NOMO-1 treated with DMSO at 0.1 percent for 48 hours (cell line): ENCODE results near the gene ZNF302.

ENCODE experiments used
- DNase-seq: peaks from one replicate; lab custom pipeline; 2025; ENCODE audit not compliant: unreplicated experiment; lab: John Stamatoyannopoulos, UW

ZNF302 gene

GRCh38 chr19:34731019-34731829 lies 53.7 kb downstream of the ZNF302 start:
- no peak for DNase-seq

- no peak for DNase-seq
These were observed 54.5 kb downstream of the ZNF302 start for GRCh38 chr19:34731964-34732363.

- DNase-seq = no peak
These were observed 55.2 kb downstream of the ZNF302 start for GRCh38 chr19:34732612-34733211.

GRCh38 chr19:34733266-34733745 lies 55.8 kb downstream of the ZNF302 start:
- peak; percentile 72 for DNase-seq

- peak; percentile 88 for DNase-seq
These were observed 56.5 kb downstream of the ZNF302 start, which contains the start of gene ZNF181 for GRCh38 chr19:34733746-34734536. Gene ZNF181 (plus strand): TSS chr19:34734243. CDS start chr19:34735038, 795 bp downstream.

- DNase-seq = peak; percentile 83
These were observed 57.1 kb downstream of the ZNF302 start for GRCh38 chr19:34734537-34735103.
